ENCODE results near the gene EIF2A. TPM values are rescaled to one million over a fixed set of nuclear protein-coding genes. Genes with fewer than 3 reads are reported as not detected.

The EIF2A gene
- total and polyA plus RNA-seq, 2 of the 13 experiments (the other 11 are each of a cell fraction or from before 2014, with no cell fraction given), result 124 to 139 TPM

DNA sequence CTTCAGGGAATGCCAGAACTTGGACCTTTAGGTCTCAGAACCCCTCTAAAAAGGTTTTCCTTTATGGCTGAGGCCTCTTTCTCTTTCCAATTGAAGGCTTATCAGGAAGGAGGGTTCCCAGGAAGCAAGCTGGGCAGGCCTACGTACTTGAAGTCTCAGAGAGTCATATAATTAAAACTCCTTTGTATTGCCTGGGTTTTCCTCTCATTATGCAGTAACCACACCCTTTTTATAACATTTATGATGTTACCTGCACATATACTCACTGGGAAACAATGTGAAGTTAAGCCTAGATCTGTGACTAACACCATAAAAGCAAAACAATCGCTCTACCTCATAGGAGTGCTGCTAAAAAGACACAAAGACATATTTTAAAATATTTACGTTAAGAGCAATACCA is 27.6 kb upstream of the EIF2A start:
- H3K4me3 ChIP-seq (replicated peaks in 1 of 3; ENCODE audit: insufficient read depth in 1 of 3, low read depth in 2 of 3, low read length in 3 of 3), result no peak overlapping the region
- ChIA-PET CTCF (ENCODE audit: low intra/inter-chr PET ratio, low total read pairs) (no interaction called here), POLR2A (no interaction called here)
- BruUV-seq (replicated peaks), result no TSS peak
- no peak for FAIRE-seq
- intact Hi-C loops (cut with micrococcal nuclease; ENCODE audit: unreplicated experiment) (no loop called here), in situ Hi-C loops (cut with HindIII; ENCODE audit: extremely low pct_ligation_motif_present, low pct_unique_long_range_greater_than_20kb) (no loop called here)
- no peak overlapping the region for H3K27ac ChIP-seq (ENCODE audit: extremely low read length, insufficient read depth, low read length)
- DNase-seq (ENCODE audit: low spot score), result no peak
- no peaks in the 10 kb centered on the region for H4K20me1 ChIP-seq (ENCODE audit: insufficient read depth, low read length)
- 81% methylated on average over 3 of the region's 3 CpGs for WGBS (ENCODE audit: low lambda C conversion rate)
- no peaks in the 10 kb centered on the region for H3K79me2 ChIP-seq (ENCODE audit: insufficient read depth, low read length)
- ATAC-seq, result no peak
- H3K9ac ChIP-seq (ENCODE audit: insufficient read depth, low read depth, low read length), result no peak overlapping the region
- peaks cover 0 to 34% of the 10 kb centered on the region in 2 experiments; a peak in 4 of 5 replicates for H3K27me3 ChIP-seq (ENCODE audit: control insufficient read depth in 1 of 2, insufficient read depth in 2 of 2, low read length in 2 of 2)
- H2AFZ ChIP-seq (ENCODE audit: low read length), result no peak overlapping the region
- H3K4me2 ChIP-seq (ENCODE audit: low read depth, low read length), result no peak overlapping the region
- H3K9me3 ChIP-seq (ENCODE audit: low read length), result no peaks in the 10 kb centered on the region
- H3K36me3 ChIP-seq (replicated peaks in 1 of 2; ENCODE audit: control insufficient read depth in 1 of 2, insufficient read depth in 2 of 2, low read length in 2 of 2), result no peaks in the 10 kb centered on the region
- H3K4me1 ChIP-seq (ENCODE audit: insufficient read depth, low read length), result peaks cover 12% of the 10 kb centered on the region
- TF ChIP-seq ZNF24 (IDR thresholded peaks at IDR 0.05), result no peak
- TF ChIP-seq NR2F2 (IDR thresholded peaks at IDR 0.05; ENCODE audit: borderline replicate concordance, low read depth), result no peak
- no peak for TF ChIP-seq MIER3 (CRISPR knock-in tag; IDR thresholded peaks at IDR 0.05; ENCODE audit: borderline replicate concordance)
- TF ChIP-seq ZBTB7A (CRISPR knock-in tag; IDR thresholded peaks at IDR 0.05), result no peak
- no peak for TF ChIP-seq ZNF18 (CRISPR knock-in tag; IDR thresholded peaks at IDR 0.05; ENCODE audit: insufficient replicate concordance)
- TF ChIP-seq ZFX (CRISPR knock-in tag; IDR thresholded peaks at IDR 0.05; ENCODE audit: low read depth), result no peak
- TF ChIP-seq ZFP41 (CRISPR knock-in tag; IDR thresholded peaks at IDR 0.05; ENCODE audit: borderline replicate concordance), result no peak
- no peak for TF ChIP-seq FUBP1 (CRISPR knock-in tag; IDR thresholded peaks at IDR 0.05; ENCODE audit: borderline replicate concordance)
- TF ChIP-seq, protein P1, sequence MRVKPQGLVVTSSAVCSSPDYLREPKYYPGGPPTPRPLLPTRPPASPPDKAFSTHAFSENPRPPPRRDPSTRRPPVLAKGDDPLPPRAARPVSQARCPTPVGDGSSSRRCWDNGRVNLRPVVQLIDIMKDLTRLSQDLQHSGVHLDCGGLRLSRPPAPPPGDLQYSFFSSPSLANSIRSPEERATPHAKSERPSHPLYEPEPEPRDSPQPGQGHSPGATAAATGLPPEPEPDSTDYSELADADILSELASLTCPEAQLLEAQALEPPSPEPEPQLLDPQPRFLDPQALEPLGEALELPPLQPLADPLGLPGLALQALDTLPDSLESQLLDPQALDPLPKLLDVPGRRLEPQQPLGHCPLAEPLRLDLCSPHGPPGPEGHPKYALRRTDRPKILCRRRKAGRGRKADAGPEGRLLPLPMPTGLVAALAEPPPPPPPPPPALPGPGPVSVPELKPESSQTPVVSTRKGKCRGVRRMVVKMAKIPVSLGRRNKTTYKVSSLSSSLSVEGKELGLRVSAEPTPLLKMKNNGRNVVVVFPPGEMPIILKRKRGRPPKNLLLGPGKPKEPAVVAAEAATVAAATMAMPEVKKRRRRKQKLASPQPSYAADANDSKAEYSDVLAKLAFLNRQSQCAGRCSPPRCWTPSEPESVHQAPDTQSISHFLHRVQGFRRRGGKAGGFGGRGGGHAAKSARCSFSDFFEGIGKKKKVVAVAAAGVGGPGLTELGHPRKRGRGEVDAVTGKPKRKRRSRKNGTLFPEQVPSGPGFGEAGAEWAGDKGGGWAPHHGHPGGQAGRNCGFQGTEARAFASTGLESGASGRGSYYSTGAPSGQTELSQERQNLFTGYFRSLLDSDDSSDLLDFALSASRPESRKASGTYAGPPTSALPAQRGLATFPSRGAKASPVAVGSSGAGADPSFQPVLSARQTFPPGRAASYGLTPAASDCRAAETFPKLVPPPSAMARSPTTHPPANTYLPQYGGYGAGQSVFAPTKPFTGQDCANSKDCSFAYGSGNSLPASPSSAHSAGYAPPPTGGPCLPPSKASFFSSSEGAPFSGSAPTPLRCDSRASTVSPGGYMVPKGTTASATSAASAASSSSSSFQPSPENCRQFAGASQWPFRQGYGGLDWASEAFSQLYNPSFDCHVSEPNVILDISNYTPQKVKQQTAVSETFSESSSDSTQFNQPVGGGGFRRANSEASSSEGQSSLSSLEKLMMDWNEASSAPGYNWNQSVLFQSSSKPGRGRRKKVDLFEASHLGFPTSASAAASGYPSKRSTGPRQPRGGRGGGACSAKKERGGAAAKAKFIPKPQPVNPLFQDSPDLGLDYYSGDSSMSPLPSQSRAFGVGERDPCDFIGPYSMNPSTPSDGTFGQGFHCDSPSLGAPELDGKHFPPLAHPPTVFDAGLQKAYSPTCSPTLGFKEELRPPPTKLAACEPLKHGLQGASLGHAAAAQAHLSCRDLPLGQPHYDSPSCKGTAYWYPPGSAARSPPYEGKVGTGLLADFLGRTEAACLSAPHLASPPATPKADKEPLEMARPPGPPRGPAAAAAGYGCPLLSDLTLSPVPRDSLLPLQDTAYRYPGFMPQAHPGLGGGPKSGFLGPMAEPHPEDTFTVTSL (CRISPR knock-in tag; IDR thresholded peaks at IDR 0.05; ENCODE audit: borderline replicate concordance), result no peak
- no peak for TF ChIP-seq TEAD3 (CRISPR knock-in tag; optimal IDR thresholded peaks at IDR 0.05; ENCODE audit: borderline replicate concordance)
- TF ChIP-seq YEATS4 (CRISPR knock-in tag; IDR thresholded peaks at IDR 0.05; ENCODE audit: borderline replicate concordance), result no peak
- TF ChIP-seq GATA4 (IDR thresholded peaks at IDR 0.05; ENCODE audit: borderline replicate concordance, low read depth), result no peak
- TF ChIP-seq, protein P2, sequence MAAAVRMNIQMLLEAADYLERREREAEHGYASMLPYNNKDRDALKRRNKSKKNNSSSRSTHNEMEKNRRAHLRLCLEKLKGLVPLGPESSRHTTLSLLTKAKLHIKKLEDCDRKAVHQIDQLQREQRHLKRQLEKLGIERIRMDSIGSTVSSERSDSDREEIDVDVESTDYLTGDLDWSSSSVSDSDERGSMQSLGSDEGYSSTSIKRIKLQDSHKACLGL (CRISPR knock-in tag; IDR thresholded peaks at IDR 0.05), result no peak
- no peak for TF ChIP-seq ZNF326 (CRISPR knock-in tag; IDR thresholded peaks at IDR 0.05; ENCODE audit: borderline replicate concordance)
- no peak for TF ChIP-seq KLF12 (CRISPR knock-in tag; IDR thresholded peaks at IDR 0.05; ENCODE audit: borderline replicate concordance)
- no peak for TF ChIP-seq RARG (CRISPR knock-in tag; IDR thresholded peaks at IDR 0.05; ENCODE audit: low read depth)
